Right lobe of liver (tissue), 6 donors: ENCODE measurements around the gene GGACT. TPM values are rescaled to one million over a fixed set of nuclear protein-coding genes. Genes with fewer than 3 reads are reported as not detected.

Source experiments
- ATAC-seq, 4 donors: fragments of 200-7000 bp; cut with Tn5 transposase; one replicate each; pipeline ENCODE4 v1.9.1; 2020; ENCODE audit warnings: mild to moderate bottlenecking in 4 of 4, moderate library complexity in 4 of 4
- DNase-seq, 3 donors: peaks; one replicate each; pipeline ENCODE4 v3.0.0-alpha.2; 2020
- H3K27ac ChIP-seq, 3 donors: fragments of 200-600 bp; one replicate each; pipeline ENCODE4 v1.8.0; 2022
- H3K27me3 ChIP-seq, 2 donors: fragments of 200-600 bp; one replicate each; pipeline ENCODE4 v1.8.0; 2022
- H3K36me3 ChIP-seq, 4 donors: fragments of 200-600 bp; sonication (generic) in 1 of 4; one replicate each; pipeline versions ENCODE4 v1.5.1 to v1.8.0; 2017 to 2022; ENCODE audit warnings: control low read depth in 1 of 4
- H3K4me1 ChIP-seq, 4 donors: fragments of 200-600 bp; sonication (generic) in 1 of 4; one replicate each; pipeline versions ENCODE4 v1.5.1 to v1.8.0; 2017 to 2022; ENCODE audit warnings: control low read depth in 1 of 4
- H3K4me3 ChIP-seq, 3 donors: fragments of 200-600 bp; one replicate each; pipeline ENCODE4 v1.8.0; 2022
- H3K9me3 ChIP-seq, 4 donors: fragments of 200-600 bp; sonication (generic) in 1 of 4; one replicate each; pipeline versions ENCODE4 v1.5.1 to v1.8.0; 2017 to 2022; ENCODE audit warnings: control low read depth in 1 of 4
- CTCF ChIP-seq, 4 donors: fragments of 200-600 bp in 3 of 4; fragments of 450-650 bp in 1 of 4; IDR thresholded peaks; one replicate each; pipeline versions ENCODE4 v1.5.1 to v1.8.0; 2016 to 2022; ENCODE audit warnings: antibody characterized with exemption in 4 of 4, mild to moderate bottlenecking in 2 of 4
- POLR2A ChIP-seq: fragments of 450-650 bp; IDR thresholded peaks from one replicate; pipeline ENCODE4 v1.6.1; 2017; ENCODE audit warnings: antibody characterized with exemption, mild to moderate bottlenecking
- WGBS: methylation state at CpG from one replicate; pipeline ENCODE4 v1.1.6; 2018; ENCODE audit warnings: low coverage, low lambda C conversion rate; ENCODE audit not compliant: insufficient coverage; ENCODE audit errors: missing lambda C conversion rate; 5-methylcytosine and 5-hydroxymethylcytosine counted together
- intact Hi-C, 2 donors: fragments of 100-400 bp; cut with DNase I; formaldehyde crosslinking; loops; one replicate each; pipeline versions ENCODE4 v1.11.2 to v1.14.1; 2022
- long read RNA-seq: library from polyadenylated mRNA; unstranded; transcript quantifications from one replicate; pipeline ENCODE4 v2.0.0, GENCODE V29; 2019
- total RNA-seq, 6 experiments: library from RNA; depleted of rRNA in 2 of 6; stranded (reverse); fragments of >200 nt in 2 of 6; fragmentation: NEBNext Ultra II Directional in 3 of 6; extraction: Animal tissue kit (Norgen Biotek cat#: 25700) in 3 of 6; gene quantifications; one replicate each; pipeline versions ENCODE4 v1.1.0 to v1.2.4, GENCODE V29; 2016 to 2023
- donor health status: DM: no; HTN: yes; CAD: no.
- donor health status: DM: no; HTN: no; CAD: no.
- donor health status: DM: no; HTN: no; CAD: no.
- donor health status: DM: no; HTN: yes; CAD: no.
- donor health status: DM: no; HTN: yes; CAD: no.

Gene GGACT
- total RNA-seq = 1 to 10 TPM; 4.7 to 9.0 (median 5.9) TPM
- long read RNA-seq, partial matches to known transcripts = 0 of 5 reads
- long read RNA-seq, other reads (novel, unspliced or antisense) = 3 of 5 reads

- peak within 1 kb of the TSS; percentile 63 to 85 (median 69) for H3K27ac ChIP-seq
- DNase-seq (peak; percentile 75 to 79 (median 77)), ATAC-seq (peak; percentile 91 to 96 (median 94))
- 0% methylated on average over 8 of the region's 82 CpGs for WGBS
- no peaks in the 10 kb centered on the region for H3K9me3 ChIP-seq
- peaks cover 0 to 6% (median 0%) of the 10 kb centered on the region in 4 donors for H3K4me1 ChIP-seq
- TF ChIP-seq POLR2A = peak; percentile 58
- TF ChIP-seq CTCF (IDR thresholded peaks at IDR 0.05) = peak; percentile 61 to 87 (median 72)
- peak within 1 kb of the TSS; percentile 49 to 78 (median 63) for H3K4me3 ChIP-seq
- no peaks in the 10 kb centered on the region for H3K36me3 ChIP-seq
- intact Hi-C loops = no loop called here
- H3K27me3 ChIP-seq = no peaks in the 10 kb centered on the region
Measured at GRCh38 chr13:100588331-100589177, at the start of gene GGACT. GGACT (minus strand) TSS chr13:100588789; CDS start chr13:100532591, 56,198 bp downstream.

GRCh38 chr13:100637796-100638195, 49.2 kb upstream of the GGACT start:
- Histone ChIP-seq H3K4me3 (no peak overlapping the region), H3K9me3 (no peaks in the 10 kb centered on the region), H3K27me3 (no peaks in the 10 kb centered on the region), H3K36me3 (peaks cover 0 to 44% (median 14%) of the 10 kb centered on the region in 4 donors), H3K27ac (no peak overlapping the region), H3K4me1 (no peaks in the 10 kb centered on the region)
- ATAC-seq = no peak
- no peak for DNase-seq
- intact Hi-C loops = no loop called here
- TF ChIP-seq CTCF (IDR thresholded peaks at IDR 0.05) = no peak
- TF ChIP-seq POLR2A = no peak
- 84% methylated on average over 4 of the region's 5 CpGs for WGBS

GRCh38 chr13:100637380-100637779, 48.8 kb upstream of the GGACT start:
- TF ChIP-seq CTCF (IDR thresholded peaks at IDR 0.05) (no peak), POLR2A (no peak)
- Histone ChIP-seq H3K36me3 (peaks cover 0 to 44% (median 14%) of the 10 kb centered on the region in 4 donors), H3K27me3 (no peaks in the 10 kb centered on the region), H3K4me1 (no peaks in the 10 kb centered on the region), H3K27ac (no peak overlapping the region), H3K9me3 (no peaks in the 10 kb centered on the region), H3K4me3 (no peak overlapping the region)
- WGBS = 85% methylated on average over 5 of the region's 16 CpGs
- DNase-seq (no peak), ATAC-seq (no peak)
- intact Hi-C loops = no loop called here

- H3K36me3 ChIP-seq = peaks cover 0 to 41% (median 11%) of the 10 kb centered on the region in 4 donors
- 95% methylated on average over 7 of the region's 7 CpGs for WGBS
- H3K9me3 ChIP-seq = no peaks in the 10 kb centered on the region
- no peaks in the 10 kb centered on the region for H3K27me3 ChIP-seq
- H3K4me1 ChIP-seq = no peaks in the 10 kb centered on the region
- no peak overlapping the region for H3K4me3 ChIP-seq
- no peak for DNase-seq
- TF ChIP-seq POLR2A (no peak), CTCF (IDR thresholded peaks at IDR 0.05) (no peak)
- no peak overlapping the region for H3K27ac ChIP-seq
- ATAC-seq = no peak
- intact Hi-C loops = no loop called here
Measured at GRCh38 chr13:100636441-100636840, 47.9 kb upstream of the GGACT start.
